Fibroblast of skin of scalp (primary cell): ENCODE measurements around the gene CATSPERB.
"Not testable (repeated sequence)": the region's sequence is repeated elsewhere in the genome, so short reads cannot be mapped to it uniquely, and the experiment has no call there.

ENCODE experiments used
- DNase-seq: peaks from one replicate; pipeline ENCODE4 v3.0.0-alpha.2; 2013

The CATSPERB gene

GRCh38 chr14:91573894-91574837, 157.7 kb downstream of the CATSPERB start:
- DNase-seq = peak; percentile 75

- no peak for DNase-seq
These were observed 158.4 kb downstream of the CATSPERB start for GRCh38 chr14:91573528-91573893.

GRCh38 chr14:91570021-91570420, 161.9 kb downstream of the CATSPERB start:
- DNase-seq = no peak

GRCh38 chr14:91569301-91569700, 162.6 kb downstream of the CATSPERB start:
- no peak for DNase-seq

- no peak for DNase-seq
These were observed 163.3 kb downstream of the CATSPERB start for GRCh38 chr14:91568626-91569025.

- not testable (repeated sequence) for DNase-seq
These were observed 164.1 kb downstream of the CATSPERB start for GRCh38 chr14:91567827-91568226.

GRCh38 chr14:91555531-91555930, 176.4 kb downstream of the CATSPERB start:
- no peak for DNase-seq

- DNase-seq = no peak
These were observed 177.2 kb downstream of the CATSPERB start for GRCh38 chr14:91554535-91555332.

GRCh38 chr14:91548108-91548507, 183.8 kb downstream of the CATSPERB start:
- DNase-seq = no peak

GRCh38 chr14:91545946-91546716, 185.8 kb downstream of the CATSPERB start:
- no peak for DNase-seq

GRCh38 chr14:91545204-91545603, 186.7 kb downstream of the CATSPERB start:
- DNase-seq = no peak

GRCh38 chr14:91536327-91536726, 195.6 kb downstream of the CATSPERB start:
- no peak for DNase-seq

GRCh38 chr14:91534059-91534458, 197.8 kb downstream of the CATSPERB start:
- not testable (repeated sequence) for DNase-seq

- no peak for DNase-seq
These were observed 198.3 kb downstream of the CATSPERB start for GRCh38 chr14:91533623-91534022.
